GM19025 (cell line): ENCODE measurements around the gene CRYGB.
A peak's percentile ranks its signal among the peaks of the same experiment; 100 is the strongest.

Source experiments
- ATAC-seq: cut with Tn5 transposase; IDR thresholded peaks from one replicate; pipeline ENCODE4 v1.9.1; 2021; ENCODE audit warnings: mild to moderate bottlenecking, low read depth, moderate library complexity; ENCODE audit not compliant: unreplicated experiment

The CRYGB gene

GRCh38 chr2:208146006-208146405 lies at the start of gene CRYGB:
Gene CRYGB, minus strand, starts transcription at chr2:208146158. Its CDS starts 38 bp downstream, at chr2:208146120.
- ATAC-seq = no peak

- no peak for ATAC-seq
These were observed 49.6 kb upstream of the CRYGB start for GRCh38 chr2:208195531-208195930.

- ATAC-seq = no peak
These were observed 46.8 kb upstream of the CRYGB start for GRCh38 chr2:208192611-208193236.

GRCh38 chr2:208189810-208190503 lies 44.0 kb upstream of the CRYGB start, which contains the start of gene C2orf80:
Gene C2orf80, minus strand, starts transcription at chr2:208190030. Its CDS starts 3,044 bp downstream, at chr2:208186986.
- no peak for ATAC-seq

- ATAC-seq = no peak
These were observed 43.3 kb upstream of the CRYGB start for GRCh38 chr2:208189069-208189809.

GRCh38 chr2:208186893-208187292 lies 40.9 kb upstream of the CRYGB start:
- ATAC-seq = no peak

- ATAC-seq = no peak
These were observed 40.5 kb upstream of the CRYGB start for GRCh38 chr2:208186465-208186864.

GRCh38 chr2:208183972-208184705 lies 38.2 kb upstream of the CRYGB start:
- ATAC-seq = no peak

- ATAC-seq = no peak
These were observed 37.6 kb upstream of the CRYGB start for GRCh38 chr2:208183526-208183925.

- no peak for ATAC-seq
These were observed 36.9 kb upstream of the CRYGB start for GRCh38 chr2:208182835-208183234.

GRCh38 chr2:208179028-208179609 lies 33.2 kb upstream of the CRYGB start:
- no peak for ATAC-seq

- no peak for ATAC-seq
These were observed 29.8 kb upstream of the CRYGB start for GRCh38 chr2:208175840-208176153.

- ATAC-seq = peak; percentile 99
These were observed 29.3 kb upstream of the CRYGB start for GRCh38 chr2:208175069-208175839.

- no peak for ATAC-seq
These were observed 28.2 kb upstream of the CRYGB start for GRCh38 chr2:208174144-208174543.

- ATAC-seq = no peak
These were observed 26.2 kb upstream of the CRYGB start for GRCh38 chr2:208172125-208172524.

- ATAC-seq = no peak
These were observed 19.2 kb upstream of the CRYGB start for GRCh38 chr2:208164951-208165755.

- no peak for ATAC-seq
These were observed 17.5 kb upstream of the CRYGB start, which contains the start of gene CRYGA for GRCh38 chr2:208163489-208163888. Gene CRYGA, minus strand, starts transcription at chr2:208163589. Its CDS starts 33 bp downstream, at chr2:208163556.

GRCh38 chr2:208156439-208156838 lies 10.5 kb upstream of the CRYGB start:
- no peak for ATAC-seq

GRCh38 chr2:208153156-208153555 lies 7.2 kb upstream of the CRYGB start:
- ATAC-seq = no peak
